SU-DHL-6 (cell line): Measurements from ENCODE around the gene CIAO3.

Experiments
- H2AFZ ChIP-seq: fragments of 200-600 bp; sonication (generic); 2 replicates; pipeline ENCODE4 v1.6.1; 2014; ENCODE audit warnings: low read depth, mild to moderate bottlenecking, moderate library complexity, mixed read lengths, antibody characterized with exemption, low read length; ENCODE audit not compliant: severe bottlenecking
- H3F3A ChIP-seq: fragments of 200-600 bp; shearing (Covaris generic); 2 replicates; pipeline ENCODE4 v1.6.0; 2016; ENCODE audit warnings: antibody characterized with exemption, mild to moderate bottlenecking; ENCODE audit not compliant: insufficient read depth
- H3K27ac ChIP-seq: fragments of 200-600 bp; sonication (generic); 2 replicates; pipeline ENCODE4 v1.5.1; 2016; ENCODE audit warnings: low read depth, mild to moderate bottlenecking, low read length, moderate library complexity, mixed read lengths
- H3K27me3 ChIP-seq: fragments of 200-600 bp; sonication (generic), shearing (Covaris generic); 2 replicates; pipeline ENCODE4 v1.6.0; 2014; ENCODE audit warnings: mild to moderate bottlenecking, low read length
- H3K36me3 ChIP-seq: fragments of 200-600 bp; sonication (generic); 2 replicates; pipeline ENCODE4 v1.6.1; 2014; ENCODE audit warnings: mild to moderate bottlenecking, low read length, mixed read lengths
- H3K4me2 ChIP-seq: fragments of 300-600, 200-600 bp; shearing (Covaris generic), sonication (generic); 2 replicates; pipeline ENCODE4 v1.6.0; 2014; ENCODE audit warnings: low read length, low read depth, mild to moderate bottlenecking; ENCODE audit not compliant: poor library complexity, severe bottlenecking
- H3K4me3 ChIP-seq: fragments of 200-600 bp; sonication (generic); 2 replicates; pipeline ENCODE4 v1.5.1; 2014; ENCODE audit warnings: antibody characterized with exemption, low read length, mild to moderate bottlenecking, mixed read lengths; ENCODE audit not compliant: insufficient read depth, poor library complexity, severe bottlenecking
- H3K79me2 ChIP-seq: fragments of 200-600 bp; sonication (generic); 2 replicates; pipeline ENCODE4 v1.6.1; 2014; ENCODE audit warnings: mild to moderate bottlenecking, low read length, moderate library complexity; ENCODE audit not compliant: insufficient read depth
- H3K9ac ChIP-seq: fragments of 200-600 bp; sonication (generic); 2 replicates; pipeline ENCODE4 v1.7.0; 2014; ENCODE audit warnings: mild to moderate bottlenecking, low read length
- H3K9me2 ChIP-seq: fragments of 200-600 bp; sonication (generic); replicated peaks from 2 replicates; pipeline ENCODE4 v1.6.1; 2014; ENCODE audit warnings: low read length; ENCODE audit not compliant: insufficient read depth
- H3K9me3 ChIP-seq: fragments of 200-600 bp; sonication (generic); 2 replicates; pipeline ENCODE4 v1.6.1; 2014; ENCODE audit warnings: low read length, mixed read lengths; ENCODE audit not compliant: insufficient read depth
- H4K20me1 ChIP-seq: fragments of 200-600 bp; sonication (generic); 2 replicates; pipeline ENCODE4 v1.6.1; 2014; ENCODE audit warnings: low read depth, mild to moderate bottlenecking, antibody characterized with exemption, low read length, moderate library complexity, mixed read lengths
- CTCF ChIP-seq: fragments of 200-600 bp; sonication (generic); IDR thresholded peaks from one replicate; pipeline ENCODE4 v1.5.1; 2017; ENCODE audit warnings: antibody characterized with exemption, mild to moderate bottlenecking, low read length, moderate library complexity; ENCODE audit not compliant: insufficient read depth, poor library complexity, severe bottlenecking
- EZH2phosphoT487 ChIP-seq: fragments of 200-600 bp; sonication (generic), shearing (Covaris generic); conservative IDR thresholded peaks from 2 replicates; pipeline ENCODE4 v1.6.1; 2018; ENCODE audit warnings: mild to moderate bottlenecking, antibody characterized with exemption, low read length, moderate library complexity, mixed read lengths

Gene CIAO3

GRCh38 chr16:780296-780695, 39.5 kb upstream of the CIAO3 start:
- Histone ChIP-seq H2AFZ (no peak overlapping the region), H3K79me2 (no peaks in the 10 kb centered on the region), H3K4me3 (no peak overlapping the region), H3K9ac (no peak overlapping the region), H3K27me3 (no peaks in the 10 kb centered on the region), H4K20me1 (no peaks in the 10 kb centered on the region), H3K4me2 (no peak overlapping the region), H3K9me2 (no peaks in the 10 kb centered on the region), H3K9me3 (no peaks in the 10 kb centered on the region), H3F3A (no peaks in the 10 kb centered on the region), H3K36me3 (no peaks in the 10 kb centered on the region), H3K27ac (no peak overlapping the region)
- TF ChIP-seq CTCF (no peak), EZH2phosphoT487 (no peak)

GRCh38 chr16:779561-779960, 38.8 kb upstream of the CIAO3 start:
- Histone ChIP-seq H3K4me3 (no peak overlapping the region), H3K27me3 (no peaks in the 10 kb centered on the region), H2AFZ (no peak overlapping the region), H4K20me1 (no peaks in the 10 kb centered on the region), H3K9me3 (no peaks in the 10 kb centered on the region), H3K79me2 (no peaks in the 10 kb centered on the region), H3K9me2 (no peaks in the 10 kb centered on the region), H3K9ac (no peak overlapping the region), H3F3A (no peaks in the 10 kb centered on the region), H3K4me2 (no peak overlapping the region), H3K27ac (no peak overlapping the region), H3K36me3 (no peaks in the 10 kb centered on the region)
- TF ChIP-seq CTCF (no peak), EZH2phosphoT487 (no peak)

- no peaks in the 10 kb centered on the region for H3F3A ChIP-seq
- H3K27ac ChIP-seq, result no peak overlapping the region
- no peaks in the 10 kb centered on the region for H3K27me3 ChIP-seq
- no peaks in the 10 kb centered on the region for H3K79me2 ChIP-seq
- no peak overlapping the region for H3K4me2 ChIP-seq
- TF ChIP-seq CTCF, result no peak
- TF ChIP-seq EZH2phosphoT487, result no peak
- no peak overlapping the region for H3K4me3 ChIP-seq
- H3K9ac ChIP-seq, result no peak overlapping the region
- no peak overlapping the region for H2AFZ ChIP-seq
- H3K36me3 ChIP-seq, result no peaks in the 10 kb centered on the region
- no peaks in the 10 kb centered on the region for H3K9me3 ChIP-seq
- no peaks in the 10 kb centered on the region for H4K20me1 ChIP-seq
- H3K9me2 ChIP-seq, result no peaks in the 10 kb centered on the region
Measured at GRCh38 chr16:778909-779527, 38.2 kb upstream of the CIAO3 start.
